Measurements from ENCODE around the gene CT45A2.
"Not testable (repeated sequence)": the region's sequence is repeated elsewhere in the genome, so short reads cannot be mapped to it uniquely, and the experiment has no call there.

Gene CT45A2, protein sequence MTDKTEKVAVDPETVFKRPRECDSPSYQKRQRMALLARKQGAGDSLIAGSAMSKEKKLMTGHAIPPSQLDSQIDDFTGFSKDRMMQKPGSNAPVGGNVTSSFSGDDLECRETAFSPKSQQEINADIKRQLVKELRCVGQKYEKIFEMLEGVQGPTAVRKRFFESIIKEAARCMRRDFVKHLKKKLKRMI

DNA sequence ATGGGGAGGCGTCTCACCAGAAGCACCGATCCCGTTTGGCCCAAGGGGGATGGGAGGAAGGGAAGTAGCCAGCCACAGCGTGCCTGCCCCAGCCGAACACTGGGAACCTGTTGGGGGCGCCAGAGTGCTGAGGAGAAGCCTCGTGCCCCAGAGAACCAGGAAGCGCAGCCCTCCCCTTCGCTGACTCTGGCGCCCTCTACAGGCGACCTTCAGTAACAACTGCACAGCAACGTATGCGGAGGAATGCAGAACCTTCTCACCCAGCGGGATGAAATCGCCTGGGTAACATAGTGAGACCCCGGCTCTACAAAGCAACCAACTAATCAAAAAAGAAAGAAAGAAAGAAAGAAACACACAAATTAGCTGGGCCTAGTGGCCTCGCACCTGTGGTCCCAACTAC lies at the start of gene CT45A2:
Gene CT45A2 (minus strand): TSS at position 101 of the 400 bp plus-strand sequence. CDS start 3,747 bp downstream, outside the sequence.
- DNase-seq (ENCODE audit: low read depth in 2 of 2): not testable (repeated sequence)

DNA sequence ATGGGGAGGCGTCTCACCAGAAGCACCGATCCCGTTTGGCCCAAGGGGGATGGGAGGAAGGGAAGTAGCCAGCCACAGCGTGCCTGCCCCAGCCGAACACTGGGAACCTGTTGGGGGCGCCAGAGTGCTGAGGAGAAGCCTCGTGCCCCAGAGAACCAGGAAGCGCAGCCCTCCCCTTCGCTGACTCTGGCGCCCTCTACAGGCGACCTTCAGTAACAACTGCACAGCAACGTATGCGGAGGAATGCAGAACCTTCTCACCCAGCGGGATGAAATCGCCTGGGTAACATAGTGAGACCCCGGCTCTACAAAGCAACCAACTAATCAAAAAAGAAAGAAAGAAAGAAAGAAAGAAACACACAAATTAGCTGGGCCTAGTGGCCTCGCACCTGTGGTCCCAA lies 34.6 kb upstream of the CT45A2 start, which contains the start of gene CT45A8:
Gene CT45A8 (minus strand): TSS at position 101 of the 400 bp plus-strand sequence. CDS start 3,755 bp downstream, outside the sequence.
- DNase-seq (ENCODE audit: low read depth in 2 of 2): not testable (repeated sequence)

DNA sequence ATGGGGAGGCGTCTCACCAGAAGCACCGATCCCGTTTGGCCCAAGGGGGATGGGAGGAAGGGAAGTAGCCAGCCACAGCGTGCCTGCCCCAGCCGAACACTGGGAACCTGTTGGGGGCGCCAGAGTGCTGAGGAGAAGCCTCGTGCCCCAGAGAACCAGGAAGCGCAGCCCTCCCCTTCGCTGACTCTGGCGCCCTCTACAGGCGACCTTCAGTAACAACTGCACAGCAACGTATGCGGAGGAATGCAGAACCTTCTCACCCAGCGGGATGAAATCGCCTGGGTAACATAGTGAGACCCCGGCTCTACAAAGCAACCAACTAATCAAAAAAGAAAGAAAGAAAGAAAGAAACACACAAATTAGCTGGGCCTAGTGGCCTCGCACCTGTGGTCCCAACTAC lies 17.4 kb upstream of the CT45A2 start, which contains the start of gene CT45A7:
Gene CT45A7 (minus strand): TSS at position 101 of the 400 bp plus-strand sequence. CDS start 3,747 bp downstream, outside the sequence.
- not testable (repeated sequence) for DNase-seq (ENCODE audit: low read depth in 2 of 2)

DNA sequence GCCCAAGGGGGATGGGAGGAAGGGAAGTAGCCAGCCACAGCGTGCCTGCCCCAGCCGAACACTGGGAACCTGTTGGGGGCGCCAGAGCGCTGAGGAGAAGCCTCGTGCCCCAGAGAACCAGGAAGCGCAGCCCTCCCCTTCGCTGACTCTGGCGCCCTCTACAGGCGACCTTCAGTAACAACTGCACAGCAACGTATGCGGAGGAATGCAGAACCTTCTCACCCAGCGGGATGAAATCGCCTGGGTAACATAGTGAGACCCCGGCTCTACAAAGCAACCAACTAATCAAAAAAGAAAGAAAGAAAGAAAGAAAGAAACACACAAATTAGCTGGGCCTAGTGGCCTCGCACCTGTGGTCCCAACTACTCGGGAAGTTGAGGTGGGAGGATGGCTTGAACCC lies 17.1 kb downstream of the CT45A2 start, which contains the start of gene CT45A6:
Gene CT45A6 (minus strand): TSS at position 101 of the 400 bp plus-strand sequence. CDS start 3,794 bp downstream, outside the sequence.
- DNase-seq (ENCODE audit: low read depth in 2 of 2): not testable (repeated sequence)

DNA sequence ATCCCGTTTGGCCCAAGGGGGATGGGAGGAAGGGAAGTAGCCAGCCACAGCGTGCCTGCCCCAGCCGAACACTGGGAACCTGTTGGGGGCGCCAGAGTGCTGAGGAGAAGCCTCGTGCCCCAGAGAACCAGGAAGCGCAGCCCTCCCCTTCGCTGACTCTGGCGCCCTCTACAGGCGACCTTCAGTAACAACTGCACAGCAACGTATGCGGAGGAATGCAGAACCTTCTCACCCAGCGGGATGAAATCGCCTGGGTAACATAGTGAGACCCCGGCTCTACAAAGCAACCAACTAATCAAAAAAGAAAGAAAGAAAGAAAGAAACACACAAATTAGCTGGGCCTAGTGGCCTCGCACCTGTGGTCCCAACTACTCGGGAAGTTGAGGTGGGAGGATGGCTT lies 34.4 kb downstream of the CT45A2 start, which contains the start of gene CT45A5:
Gene CT45A5 (minus strand): TSS at position 101 of the 400 bp plus-strand sequence. CDS start 3,774 bp downstream, outside the sequence.
- DNase-seq (ENCODE audit: low read depth in 2 of 2): not testable (repeated sequence)

DNA sequence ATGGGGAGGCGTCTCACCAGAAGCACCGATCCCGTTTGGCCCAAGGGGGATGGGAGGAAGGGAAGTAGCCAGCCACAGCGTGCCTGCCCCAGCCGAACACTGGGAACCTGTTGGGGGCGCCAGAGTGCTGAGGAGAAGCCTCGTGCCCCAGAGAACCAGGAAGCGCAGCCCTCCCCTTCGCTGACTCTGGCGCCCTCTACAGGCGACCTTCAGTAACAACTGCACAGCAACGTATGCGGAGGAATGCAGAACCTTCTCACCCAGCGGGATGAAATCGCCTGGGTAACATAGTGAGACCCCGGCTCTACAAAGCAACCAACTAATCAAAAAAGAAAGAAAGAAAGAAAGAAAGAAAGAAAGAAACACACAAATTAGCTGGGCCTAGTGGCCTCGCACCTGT lies 51.7 kb downstream of the CT45A2 start, which contains the start of gene CT45A3:
Gene CT45A3 (minus strand): TSS at position 101 of the 400 bp plus-strand sequence. CDS start 3,747 bp downstream, outside the sequence.
- not testable (repeated sequence) for DNase-seq (ENCODE audit: low read depth in 2 of 2)
